ENCODE measurements around the gene TRIO.

Gene TRIO

DNA sequence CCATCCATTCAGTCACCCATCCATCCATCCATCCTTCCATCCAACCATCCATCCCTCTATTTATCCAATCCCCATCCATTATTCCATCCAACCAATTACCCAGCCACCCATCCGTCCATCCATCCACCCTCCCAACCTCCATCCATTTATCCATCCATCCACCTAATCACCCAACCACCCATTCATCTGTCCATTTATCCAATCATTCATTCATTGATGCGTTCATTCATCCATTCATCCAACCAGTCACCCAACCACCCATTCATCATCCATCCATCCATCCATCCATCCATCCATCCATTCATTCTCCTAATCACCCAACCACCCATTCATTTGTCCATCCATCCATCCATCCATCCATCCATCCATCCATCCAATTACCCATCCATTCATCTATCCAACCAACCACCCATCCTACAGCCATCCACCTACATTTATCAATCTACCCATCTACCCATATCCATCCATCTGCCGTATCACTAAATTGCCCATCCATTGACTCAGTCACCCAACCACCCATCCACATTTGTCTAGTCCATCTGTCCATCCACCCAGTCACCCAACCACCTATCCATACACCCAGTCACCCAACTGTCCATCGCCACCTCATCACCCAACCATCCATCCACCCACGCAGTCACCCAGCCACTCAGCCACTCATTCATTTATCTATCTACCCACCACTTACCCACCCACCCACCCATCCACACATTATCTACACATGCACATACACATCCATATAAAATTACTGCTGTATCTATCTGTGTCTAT, 165.4 kb downstream of the TRIO start:
- H3K27ac ChIP-seq (ENCODE audit: low read depth, low read length), result no peak overlapping the region
- WGBS, result 95% methylated on average over 5 of the region's 5 CpGs
- H3K4me3 ChIP-seq (ENCODE audit: low read length), result no peak overlapping the region
- H3K4me1 ChIP-seq (ENCODE audit: insufficient read depth, low read length), result 0 out of 2 replicates have a peak, but pooled peaks cover 4% of the 10 kb centered on the region
- peaks cover 89% of the 10 kb centered on the region for H3K36me3 ChIP-seq (ENCODE audit: insufficient read depth, low read length)
- H3K9me3 ChIP-seq (ENCODE audit: insufficient read depth, low read depth, low read length), result no peaks in the 10 kb centered on the region
- H3K9ac ChIP-seq (ENCODE audit: low read depth, low read length), result no peak overlapping the region
- no peaks in the 10 kb centered on the region for H3K27me3 ChIP-seq (ENCODE audit: insufficient read depth, low read length)

- no peak overlapping the region for H3K27ac ChIP-seq (ENCODE audit: low read depth, low read length)
- H3K4me3 ChIP-seq (ENCODE audit: low read length), result no peak overlapping the region
- no peaks in the 10 kb centered on the region for H3K9me3 ChIP-seq (ENCODE audit: insufficient read depth, low read depth, low read length)
- H3K27me3 ChIP-seq (ENCODE audit: insufficient read depth, low read length), result no peaks in the 10 kb centered on the region
- H3K4me1 ChIP-seq (ENCODE audit: insufficient read depth, low read length), result 0 out of 2 replicates have a peak, but pooled peaks cover 4% of the 10 kb centered on the region
- H3K9ac ChIP-seq (ENCODE audit: low read depth, low read length), result no peak overlapping the region
- peaks cover 91% of the 10 kb centered on the region for H3K36me3 ChIP-seq (ENCODE audit: insufficient read depth, low read length)
These were observed 166.1 kb downstream of the TRIO start for GRCh38 chr5:14309199-14309598.

- peaks cover 85% of the 10 kb centered on the region for H3K36me3 ChIP-seq (ENCODE audit: insufficient read depth, low read length)
- 93% methylated on average over 8 of the region's 8 CpGs for WGBS
- no peaks in the 10 kb centered on the region for H3K27me3 ChIP-seq (ENCODE audit: insufficient read depth, low read length)
- H3K4me3 ChIP-seq (ENCODE audit: low read length), result no peak overlapping the region
- no peak overlapping the region for H3K27ac ChIP-seq (ENCODE audit: low read depth, low read length)
- H3K4me1 ChIP-seq (ENCODE audit: insufficient read depth, low read length), result 0 out of 2 replicates have a peak, but pooled peaks cover 4% of the 10 kb centered on the region
- H3K9me3 ChIP-seq (ENCODE audit: insufficient read depth, low read depth, low read length), result no peaks in the 10 kb centered on the region
- no peak overlapping the region for H3K9ac ChIP-seq (ENCODE audit: low read depth, low read length)
These were observed 166.9 kb downstream of the TRIO start for GRCh38 chr5:14309878-14310531.

DNA sequence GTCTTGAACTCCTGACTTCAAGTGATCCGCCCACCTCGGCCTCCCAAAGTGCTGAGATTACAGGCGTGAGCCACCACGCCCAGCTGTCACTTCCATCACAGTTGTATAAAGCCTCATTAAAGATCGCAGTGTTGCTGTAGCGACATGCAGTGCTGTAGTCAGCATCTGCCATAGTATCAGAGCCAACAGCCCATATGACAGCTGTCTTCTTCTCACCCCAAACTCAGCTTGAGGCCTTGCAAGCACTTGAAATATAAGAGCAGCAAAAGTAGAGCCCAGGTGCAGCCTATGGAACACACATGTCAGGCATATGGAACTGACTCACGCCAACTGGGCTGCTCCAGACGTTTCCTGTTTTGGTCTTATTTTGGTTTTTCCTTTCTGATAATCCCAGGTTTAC, 167.8 kb downstream of the TRIO start:
- 97% methylated on average over 8 of the region's 8 CpGs for WGBS
- Histone ChIP-seq H3K9me3 (ENCODE audit: insufficient read depth, low read depth, low read length) (no peaks in the 10 kb centered on the region), H3K27me3 (ENCODE audit: insufficient read depth, low read length) (no peaks in the 10 kb centered on the region), H3K4me1 (ENCODE audit: insufficient read depth, low read length) (0 out of 2 replicates have a peak, but pooled peaks cover 4% of the 10 kb centered on the region), H3K9ac (ENCODE audit: low read depth, low read length) (no peak overlapping the region), H3K4me3 (ENCODE audit: low read length) (no peak overlapping the region), H3K27ac (ENCODE audit: low read depth, low read length) (no peak overlapping the region), H3K36me3 (ENCODE audit: insufficient read depth, low read length) (peaks cover 81% of the 10 kb centered on the region)

GRCh38 chr5:14313986-14314690, 171.0 kb downstream of the TRIO start:
- H3K36me3 ChIP-seq (ENCODE audit: insufficient read depth, low read length), result peaks cover 82% of the 10 kb centered on the region
- no peaks in the 10 kb centered on the region for H3K9me3 ChIP-seq (ENCODE audit: insufficient read depth, low read depth, low read length)
- WGBS, result 98% methylated on average over 3 of the region's 4 CpGs
- no peak overlapping the region for H3K27ac ChIP-seq (ENCODE audit: low read depth, low read length)
- no peaks in the 10 kb centered on the region for H3K27me3 ChIP-seq (ENCODE audit: insufficient read depth, low read length)
- H3K4me1 ChIP-seq (ENCODE audit: insufficient read depth, low read length), result 0 out of 2 replicates have a peak, but pooled peaks cover 4% of the 10 kb centered on the region
- H3K4me3 ChIP-seq (ENCODE audit: low read length), result no peak overlapping the region
- H3K9ac ChIP-seq (ENCODE audit: low read depth, low read length), result no peak overlapping the region

DNA sequence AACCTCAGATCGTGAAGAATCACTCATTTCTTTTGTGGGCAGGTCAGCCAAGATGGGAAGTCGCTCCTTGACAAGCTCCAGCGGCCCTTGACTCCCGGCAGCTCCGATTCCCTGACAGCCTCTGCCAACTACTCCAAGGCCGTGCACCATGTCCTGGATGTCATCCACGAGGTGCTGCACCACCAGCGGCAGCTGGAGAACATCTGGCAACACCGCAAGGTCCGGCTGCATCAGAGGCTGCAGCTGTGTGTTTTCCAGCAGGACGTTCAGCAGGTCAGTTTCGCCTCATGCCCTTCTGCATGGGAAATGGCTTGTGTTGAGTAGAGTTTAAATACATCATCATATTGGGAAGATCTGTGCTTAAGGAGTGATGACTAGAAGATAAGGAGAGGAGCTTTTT, 173.3 kb downstream of the TRIO start:
- H3K36me3 ChIP-seq (ENCODE audit: insufficient read depth, low read length), result peaks cover 80% of the 10 kb centered on the region
- H3K4me3 ChIP-seq (ENCODE audit: low read length), result no peak overlapping the region
- H3K9ac ChIP-seq (ENCODE audit: low read depth, low read length), result no peak overlapping the region
- WGBS, result 97% methylated on average over 12 of the region's 12 CpGs
- no peaks in the 10 kb centered on the region for H3K27me3 ChIP-seq (ENCODE audit: insufficient read depth, low read length)
- no peak overlapping the region for H3K27ac ChIP-seq (ENCODE audit: low read depth, low read length)
- peaks cover 3% of the 10 kb centered on the region; the same call in 1 of the 2 replicates for H3K9me3 ChIP-seq (ENCODE audit: insufficient read depth, low read depth, low read length)
- 0 out of 2 replicates have a peak, but pooled peaks cover 4% of the 10 kb centered on the region for H3K4me1 ChIP-seq (ENCODE audit: insufficient read depth, low read length)

GRCh38 chr5:14319102-14319501, 176.0 kb downstream of the TRIO start:
- no peak overlapping the region for H3K9ac ChIP-seq (ENCODE audit: low read depth, low read length)
- no peak overlapping the region for H3K4me3 ChIP-seq (ENCODE audit: low read length)
- H3K27me3 ChIP-seq (ENCODE audit: insufficient read depth, low read length), result no peaks in the 10 kb centered on the region
- H3K27ac ChIP-seq (ENCODE audit: low read depth, low read length), result no peak overlapping the region
- 0 out of 2 replicates have a peak, but pooled peaks cover 4% of the 10 kb centered on the region for H3K4me1 ChIP-seq (ENCODE audit: insufficient read depth, low read length)
- peaks cover 63% of the 10 kb centered on the region for H3K36me3 ChIP-seq (ENCODE audit: insufficient read depth, low read length)
- H3K9me3 ChIP-seq (ENCODE audit: insufficient read depth, low read depth, low read length), result peaks cover 3% of the 10 kb centered on the region; the same call in 1 of the 2 replicates
- WGBS, result 90% methylated on average over 1 of the region's 1 CpG

DNA sequence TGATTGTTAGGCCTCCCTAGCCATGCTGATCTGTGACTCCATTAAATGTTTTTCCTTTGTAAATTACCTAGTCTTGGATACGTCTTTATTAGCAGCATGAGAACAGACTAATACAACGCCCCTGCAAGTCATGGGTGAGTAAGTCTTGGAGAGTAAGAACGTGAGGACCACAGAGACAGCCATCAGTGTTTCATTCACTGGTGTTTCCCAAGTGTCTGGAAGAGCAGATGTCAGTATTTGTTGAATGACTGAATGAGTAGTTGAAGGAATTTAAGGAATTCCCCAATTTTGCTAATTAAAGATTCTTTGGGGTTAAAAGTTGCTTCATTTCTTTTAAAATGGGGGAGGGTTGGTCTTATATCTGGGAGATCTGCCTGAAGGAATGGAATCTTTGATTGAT, 178.8 kb downstream of the TRIO start:
- Histone ChIP-seq H3K36me3 (ENCODE audit: insufficient read depth, low read length) (peaks cover 55% of the 10 kb centered on the region), H3K4me1 (ENCODE audit: insufficient read depth, low read length) (0 out of 2 replicates have a peak, but pooled peaks cover 4% of the 10 kb centered on the region), H3K4me3 (ENCODE audit: low read length) (no peak overlapping the region), H3K9ac (ENCODE audit: low read depth, low read length) (no peak overlapping the region), H3K9me3 (ENCODE audit: insufficient read depth, low read depth, low read length) (peaks cover 3% of the 10 kb centered on the region; the same call in 1 of the 2 replicates), H3K27me3 (ENCODE audit: insufficient read depth, low read length) (no peaks in the 10 kb centered on the region), H3K27ac (ENCODE audit: low read depth, low read length) (no peak overlapping the region)
- 92% methylated on average over 3 of the region's 3 CpGs for WGBS

- Histone ChIP-seq H3K4me1 (ENCODE audit: insufficient read depth, low read length) (0 out of 2 replicates have a peak, but pooled peaks cover 4% of the 10 kb centered on the region), H3K9me3 (ENCODE audit: insufficient read depth, low read depth, low read length) (peaks cover 3% of the 10 kb centered on the region; the same call in 1 of the 2 replicates), H3K27ac (ENCODE audit: low read depth, low read length) (no peak overlapping the region), H3K27me3 (ENCODE audit: insufficient read depth, low read length) (no peaks in the 10 kb centered on the region), H3K4me3 (ENCODE audit: low read length) (no peak overlapping the region), H3K9ac (ENCODE audit: low read depth, low read length) (no peak overlapping the region), H3K36me3 (ENCODE audit: insufficient read depth, low read length) (peaks cover 49% of the 10 kb centered on the region)
- WGBS, result 82% methylated on average over 4 of the region's 4 CpGs
These were observed 179.5 kb downstream of the TRIO start for GRCh38 chr5:14322437-14323187.

DNA sequence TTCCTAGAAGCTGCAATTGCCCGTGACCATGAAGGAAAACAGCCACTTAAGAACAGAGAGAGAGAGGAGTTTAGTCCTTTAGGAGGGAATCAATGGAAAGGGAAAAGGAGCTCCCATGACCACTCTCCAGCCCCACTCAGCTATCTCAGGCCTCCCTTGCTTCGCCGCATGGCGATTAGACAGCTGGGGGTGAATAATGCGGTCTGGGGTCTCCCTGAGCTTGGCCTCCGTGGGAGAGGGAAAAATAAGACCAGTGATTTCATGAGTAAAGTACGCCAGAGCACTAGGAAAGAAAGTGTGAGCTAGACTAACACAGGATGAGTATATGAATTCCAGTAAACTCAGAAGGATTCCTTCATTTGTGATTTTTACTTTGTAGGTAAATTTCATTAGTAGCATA, 180.3 kb downstream of the TRIO start:
- Histone ChIP-seq H3K4me1 (ENCODE audit: insufficient read depth, low read length) (0 out of 2 replicates have a peak, but pooled peaks cover 4% of the 10 kb centered on the region), H3K36me3 (ENCODE audit: insufficient read depth, low read length) (peaks cover 51% of the 10 kb centered on the region), H3K27me3 (ENCODE audit: insufficient read depth, low read length) (no peaks in the 10 kb centered on the region), H3K27ac (ENCODE audit: low read depth, low read length) (no peak overlapping the region), H3K9ac (ENCODE audit: low read depth, low read length) (no peak overlapping the region), H3K9me3 (ENCODE audit: insufficient read depth, low read depth, low read length) (peaks cover 3% of the 10 kb centered on the region; the same call in 1 of the 2 replicates), H3K4me3 (ENCODE audit: low read length) (no peak overlapping the region)
- 91% methylated on average over 7 of the region's 7 CpGs for WGBS
